Stimulated activated CD8-positive, alpha-beta memory T cell treated with anti-CD3 and anti-CD28 coated beads, Interleukin-2, amount 100 ng/mL, for 1 hour (primary cell): ENCODE data around the gene LONP1.
"Not testable (repeated sequence)": the region's sequence is repeated elsewhere in the genome, so short reads cannot be mapped to it uniquely, and the experiment has no call there.

ENCODE experiments used
- DNase-seq, 2 donors: peaks; one replicate each; pipeline ENCODE4 v3.0.0-alpha.2; 2020; ENCODE audit warnings: low read depth in 2 of 2

The LONP1 gene

GRCh38 chr19:5693195-5694166 lies 26.5 kb downstream of the LONP1 start:
- DNase-seq = no peak

DNA sequence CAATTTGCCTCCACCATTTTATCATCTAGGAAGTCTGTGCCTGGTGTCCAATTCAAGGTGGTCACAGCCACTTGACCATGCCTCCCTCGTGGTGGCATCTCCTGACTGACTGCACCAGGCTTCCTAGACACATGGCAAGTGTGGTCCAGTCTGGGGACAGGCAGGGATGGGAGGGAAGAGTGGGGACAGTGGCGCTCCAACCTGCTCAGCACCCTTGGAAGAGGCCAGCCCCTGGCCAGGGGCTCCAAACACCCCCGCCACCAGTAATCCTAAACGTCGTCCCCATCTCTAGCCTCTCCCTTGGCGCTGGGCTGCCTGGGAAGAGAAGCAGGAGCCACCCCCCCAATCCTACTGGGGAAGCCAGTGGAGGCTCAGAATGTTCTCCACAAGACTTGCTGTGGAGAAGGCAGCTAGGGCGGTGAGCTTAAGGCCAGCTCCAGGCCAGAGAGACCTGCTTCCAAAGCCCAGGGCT lies 27.2 kb downstream of the LONP1 start:
- DNase-seq = no peak

- no peak for DNase-seq
Measured at GRCh38 chr19:5691822-5692722, 27.9 kb downstream of the LONP1 start.

GRCh38 chr19:5690955-5691821 lies 28.8 kb downstream of the LONP1 start:
- DNase-seq = no peak

DNA sequence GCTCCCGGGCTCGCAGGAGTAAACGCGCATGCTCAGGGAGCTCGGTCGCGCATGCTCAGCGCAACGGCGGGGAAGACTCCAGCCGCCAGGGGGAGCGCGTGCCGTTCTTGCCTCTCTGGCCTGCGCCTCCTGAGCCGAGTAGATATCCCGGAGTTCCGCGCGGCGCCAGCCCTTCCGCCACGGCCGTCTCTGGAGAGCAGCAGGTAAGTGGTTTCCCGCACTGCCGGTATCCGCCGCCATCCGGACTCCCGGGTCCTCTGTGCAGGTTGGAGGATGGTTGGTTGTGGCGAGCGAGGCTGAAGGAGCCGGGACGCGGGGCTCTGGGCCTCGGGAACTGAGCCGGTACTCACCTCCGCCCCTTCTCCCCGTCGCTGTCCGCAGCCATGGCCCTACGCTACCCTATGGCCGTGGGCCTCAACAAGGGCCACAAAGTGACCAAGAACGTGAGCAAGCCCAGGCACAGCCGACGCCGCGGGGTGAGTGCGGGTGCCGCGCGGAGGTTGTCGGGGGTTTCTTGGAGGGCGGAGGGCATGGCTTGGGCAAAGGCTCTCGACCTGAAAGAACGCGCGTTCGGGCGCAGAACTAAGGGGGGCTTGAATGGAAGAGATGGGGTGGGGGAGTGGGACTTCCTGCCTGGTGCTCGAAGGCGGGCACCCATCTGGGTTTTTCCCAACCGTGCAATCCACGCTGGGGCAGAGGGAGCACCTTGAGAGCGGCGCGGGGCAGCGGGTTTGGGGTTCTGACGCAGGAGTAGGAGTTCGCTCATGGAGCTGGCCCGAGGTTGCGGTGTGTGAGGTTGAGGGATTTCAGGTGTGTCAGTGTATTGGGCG lies 29.6 kb downstream of the LONP1 start, which contains the start of gene RPL36:
TSS of gene RPL36 (plus strand) at position 171 of the 830 bp plus-strand sequence. CDS start at position 384, 213 bp downstream.
- peak; percentile 97 to 98 for DNase-seq

DNA sequence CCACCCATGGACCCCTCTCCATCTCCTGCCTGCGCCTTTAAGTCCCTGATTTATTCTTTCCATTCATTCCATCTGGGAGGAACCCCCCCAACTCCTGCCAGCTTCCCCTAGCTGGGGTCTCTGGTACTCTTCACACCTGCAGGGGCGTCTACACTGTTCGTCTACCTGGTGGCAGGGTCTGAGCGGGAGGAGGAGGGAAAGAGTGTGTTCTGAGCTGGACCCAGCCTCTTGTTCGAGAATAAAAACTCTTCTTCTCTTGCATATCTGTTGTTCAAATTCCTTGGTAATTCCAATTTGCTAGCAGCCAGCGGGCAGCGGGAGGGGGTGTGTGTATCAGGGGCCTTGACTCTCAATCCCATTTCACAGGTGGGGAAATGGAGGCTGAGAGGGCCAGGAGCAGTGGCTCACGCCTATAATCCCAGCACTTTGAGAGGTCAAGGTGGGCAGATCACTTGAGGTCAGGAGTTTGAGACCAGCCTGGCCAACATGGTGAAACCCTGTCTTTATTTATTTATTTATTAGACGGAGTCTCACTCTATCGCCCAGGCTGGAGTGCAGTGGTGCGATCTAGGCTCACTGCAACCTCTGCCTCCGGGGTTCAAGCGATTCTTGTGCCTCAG lies 31.6 kb downstream of the LONP1 start:
- DNase-seq = not testable (repeated sequence)

GRCh38 chr19:5687360-5688198 lies 32.4 kb downstream of the LONP1 start:
- DNase-seq = no peak

DNA sequence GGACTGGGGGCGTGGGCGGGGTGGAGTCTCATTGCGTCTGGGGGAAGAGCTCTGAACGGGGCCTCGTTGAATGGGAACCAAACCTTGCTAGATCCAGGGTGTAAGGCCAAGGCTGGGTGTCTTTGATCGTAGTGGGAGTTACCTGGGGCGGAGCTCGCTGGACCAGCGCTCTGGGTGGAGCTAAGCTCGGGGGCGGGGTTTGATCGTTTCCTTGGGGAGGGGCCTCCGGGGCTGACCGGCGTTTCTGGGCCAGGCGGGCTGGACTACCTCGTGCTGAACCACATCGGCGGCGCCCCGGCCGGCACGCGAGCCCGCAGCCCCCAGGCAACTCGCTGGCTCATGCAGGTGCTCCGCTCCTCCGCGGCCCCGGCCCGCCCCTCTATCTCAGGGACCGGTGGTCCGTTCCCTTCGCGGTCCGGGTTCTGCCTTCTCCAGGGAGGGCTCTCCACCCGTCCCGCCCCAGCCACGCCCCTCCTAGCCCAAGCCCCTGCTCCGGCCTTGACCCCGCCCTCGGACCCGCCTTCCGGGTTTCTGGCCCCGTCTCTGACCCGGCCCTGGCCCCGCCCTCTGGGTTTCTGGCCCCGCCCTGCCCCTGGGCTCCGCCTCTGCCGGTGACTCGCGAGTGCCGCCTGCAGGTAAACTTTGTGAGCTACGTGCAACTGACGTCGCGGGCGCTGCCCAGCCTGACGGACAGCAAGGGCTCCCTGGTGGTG lies 33.1 kb downstream of the LONP1 start:
- DNase-seq = peak; percentile 92 to 94

- DNase-seq = no peak
Measured at GRCh38 chr19:5686326-5686646, 33.7 kb downstream of the LONP1 start.

GRCh38 chr19:5684694-5685430 lies 35.1 kb downstream of the LONP1 start:
- no peak for DNase-seq

DNA sequence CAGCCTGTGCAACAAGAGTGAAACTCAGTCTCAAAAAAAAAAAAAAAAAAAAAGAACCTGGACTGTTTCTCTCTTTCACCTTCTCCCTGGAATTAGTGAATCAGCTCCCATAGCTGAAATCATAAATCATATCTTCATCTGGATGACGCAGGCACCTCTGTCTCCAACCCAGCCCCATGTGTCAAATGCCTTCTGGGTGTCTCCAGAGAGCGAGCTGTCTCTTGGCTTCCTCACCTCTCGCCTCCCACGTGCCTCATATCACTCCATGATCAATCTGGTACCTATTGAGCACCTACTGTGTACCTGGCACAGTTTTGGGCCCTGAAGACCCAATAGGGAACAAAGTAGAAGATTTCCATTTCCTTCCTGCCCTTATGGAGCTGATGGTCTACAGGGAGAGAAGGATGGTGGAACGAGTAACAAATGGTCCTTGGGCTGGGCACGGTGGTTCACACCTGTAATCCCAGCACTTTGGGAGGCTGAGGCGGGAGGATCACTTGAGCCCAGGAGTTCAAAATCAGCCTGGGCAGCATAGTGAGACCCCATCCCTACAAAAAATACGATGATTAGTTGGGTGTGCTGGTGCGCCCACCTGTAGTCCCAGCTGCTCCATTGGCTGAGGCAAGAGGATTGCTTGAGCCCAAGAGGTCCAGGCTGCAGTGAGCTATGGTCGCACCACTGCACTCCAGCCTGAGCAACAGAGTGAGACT lies 36.6 kb downstream of the LONP1 start:
- no peak for DNase-seq

DNA sequence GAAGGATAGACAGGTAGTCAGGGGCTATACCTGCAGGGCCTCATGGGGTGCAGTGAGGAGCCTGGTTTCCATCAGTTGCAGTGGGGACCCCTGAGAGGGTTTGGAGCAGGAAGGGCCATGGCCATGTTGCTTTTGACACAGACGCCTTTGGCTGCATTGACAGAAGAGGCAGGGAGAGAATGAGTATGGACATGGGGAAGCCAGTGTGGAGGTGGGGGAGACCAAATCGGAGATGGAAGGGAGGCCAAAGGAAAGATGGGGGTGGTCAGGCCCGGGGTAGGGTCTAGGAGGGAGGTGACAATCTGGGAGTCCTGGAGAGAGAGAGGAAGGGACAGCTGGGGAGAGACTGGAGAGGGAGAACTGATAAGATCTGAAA lies 37.9 kb downstream of the LONP1 start:
- no peak for DNase-seq

DNA sequence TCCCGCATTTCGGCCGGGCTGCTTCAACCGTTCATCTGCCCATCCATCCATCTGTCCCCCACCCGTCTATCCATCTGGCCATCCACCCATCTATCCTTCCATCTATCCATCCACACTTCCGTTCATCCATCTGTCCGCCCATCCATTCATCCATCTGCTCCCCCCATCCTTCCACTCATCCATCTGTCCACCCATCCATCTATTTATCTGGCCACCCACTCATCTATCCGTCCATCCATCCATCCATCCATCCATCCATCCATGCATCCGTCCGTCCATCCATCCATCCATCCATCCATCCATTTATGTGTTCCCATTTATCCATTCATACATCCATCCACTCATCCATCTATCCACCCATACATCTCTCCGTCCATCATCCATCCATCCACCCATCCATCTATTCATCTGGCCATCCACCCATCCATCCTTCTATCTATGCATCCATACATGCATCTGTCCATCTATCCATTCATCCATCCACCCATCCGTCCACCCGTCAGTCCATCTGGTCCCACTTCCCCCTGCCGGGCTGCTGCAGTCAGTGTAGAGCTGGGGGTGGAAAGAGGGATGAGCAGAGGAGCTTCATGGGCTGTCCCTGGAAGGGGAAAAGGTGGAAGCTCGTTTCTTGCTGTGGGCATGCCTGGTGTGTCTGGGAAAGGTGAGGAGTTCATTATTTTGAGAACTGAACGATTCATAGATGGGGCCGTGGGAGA lies 38.4 kb downstream of the LONP1 start:
- no peak for DNase-seq

- DNase-seq = peak; percentile 95 to 96
Measured at GRCh38 chr19:5680437-5681368, 39.2 kb downstream of the LONP1 start, which contains the start of the genes HSD11B1L and MICOS13. HSD11B1L (plus strand) TSS chr19:5681027; CDS start chr19:5684833, 3,806 bp downstream. MICOS13 (minus strand) TSS chr19:5680516; CDS start chr19:5680486, 30 bp downstream.

GRCh38 chr19:5680084-5680436 lies 39.9 kb downstream of the LONP1 start:
- no peak for DNase-seq
